ENCODE measurements around the gene SCFD2.
"Not testable (repeated sequence)": the region's sequence is repeated elsewhere in the genome, so short reads cannot be mapped to it uniquely, and the experiment has no call there.

Gene SCFD2

GRCh38 chr4:53094040-53094439 lies 271.8 kb downstream of the SCFD2 start:
- no peak for DNase-seq

- DNase-seq = no peak
Observed at GRCh38 chr4:53089936-53090729, 275.7 kb downstream of the SCFD2 start.

- no peak for DNase-seq
Observed at GRCh38 chr4:53088152-53088551, 277.7 kb downstream of the SCFD2 start.

GRCh38 chr4:53076374-53076958 lies 289.4 kb downstream of the SCFD2 start:
- DNase-seq = no peak

- DNase-seq = no peak
Observed at GRCh38 chr4:53075162-53075785, 290.6 kb downstream of the SCFD2 start.

GRCh38 chr4:53068755-53069330 lies 297.0 kb downstream of the SCFD2 start:
- DNase-seq = no peak

- no peak for DNase-seq
Observed at GRCh38 chr4:53067125-53067802, 298.6 kb downstream of the SCFD2 start.

GRCh38 chr4:53066155-53066554 lies 299.7 kb downstream of the SCFD2 start:
- peak; percentile 23 for DNase-seq

- DNase-seq = no peak
Observed at GRCh38 chr4:53064609-53065008, 301.3 kb downstream of the SCFD2 start.

- DNase-seq = no peak
Observed at GRCh38 chr4:53061091-53061850, 304.6 kb downstream of the SCFD2 start.

GRCh38 chr4:53060278-53060677 lies 305.6 kb downstream of the SCFD2 start:
- no peak for DNase-seq

- DNase-seq = no peak
Observed at GRCh38 chr4:53059871-53060270, 306.0 kb downstream of the SCFD2 start.

GRCh38 chr4:53059256-53059655 lies 306.6 kb downstream of the SCFD2 start:
- DNase-seq = no peak

- peak; percentile 18 for DNase-seq
Observed at GRCh38 chr4:53057679-53058078, 308.2 kb downstream of the SCFD2 start.

- not testable (repeated sequence) for DNase-seq
Observed at GRCh38 chr4:53057108-53057507, 308.8 kb downstream of the SCFD2 start.

GRCh38 chr4:53055716-53056403 lies 310.0 kb downstream of the SCFD2 start:
- peak; percentile 43 for DNase-seq

GRCh38 chr4:53055274-53055673 lies 310.6 kb downstream of the SCFD2 start:
- DNase-seq = peak; percentile 90

GRCh38 chr4:53050361-53050774 lies 315.5 kb downstream of the SCFD2 start:
- DNase-seq = peak; percentile 9

- DNase-seq = no peak
Observed at GRCh38 chr4:53049528-53049927, 316.3 kb downstream of the SCFD2 start.

GRCh38 chr4:53044651-53044960 lies 321.3 kb downstream of the SCFD2 start:
- peak; percentile 70 for DNase-seq

- peak; percentile 92 for DNase-seq
Observed at GRCh38 chr4:53043891-53044650, 321.8 kb downstream of the SCFD2 start.

Measured in NCI-H69 (cell line).